Gastrocnemius medialis (tissue), 4 donors: Measurements from ENCODE around the gene HOXD8. TPM values are rescaled to one million over a fixed set of nuclear protein-coding genes. Genes with fewer than 3 reads are reported as not detected.
A peak's percentile ranks its signal among the peaks of the same experiment; 100 is the strongest.

Experiments used
- ATAC-seq, 2 donors: fragments of 150-250 bp; one replicate each; pipeline ENCODE4 v1.9.1; 2016
- DNase-seq, 2 donors: peaks; one replicate each; pipeline ENCODE4 v3.0.0-alpha.2; 2019
- H3K27ac ChIP-seq, 4 donors: fragments of 200-600 bp; sonication (generic); 1 replicate in 1 of 4; 2 replicates in 3 of 4; pipeline ENCODE4 v1.5.1; 2016 to 2018; ENCODE audit warnings: mild to moderate bottlenecking in 2 of 4, moderate library complexity in 1 of 4
- H3K27me3 ChIP-seq, 3 donors: fragments of 200-600 bp; sonication (generic) in 2 of 3; 1 replicate in 1 of 3; 2 replicates in 2 of 3; pipeline versions ENCODE4 v1.5.1 to v1.6.0; 2016 to 2019; ENCODE audit warnings: mild to moderate bottlenecking in 1 of 3, moderate library complexity in 1 of 3
- H3K36me3 ChIP-seq, 2 donors: fragments of 200-600 bp; sonication (generic) in 1 of 2; one replicate each; pipeline ENCODE4 v1.5.1; 2017 to 2018
- H3K4me1 ChIP-seq, 2 donors: fragments of 200-600 bp; sonication (generic) in 1 of 2; one replicate each; pipeline ENCODE4 v1.5.1; 2016 to 2017; ENCODE audit warnings: mild to moderate bottlenecking in 2 of 2
- H3K4me3 ChIP-seq, 4 donors: fragments of 200-600 bp; sonication (generic) in 3 of 4; 1 replicate in 1 of 4; 2 replicates in 3 of 4; pipeline ENCODE4 v1.5.1; 2016 to 2019; ENCODE audit warnings: mild to moderate bottlenecking in 2 of 4
- H3K9me3 ChIP-seq, 3 donors: fragments of 200-600 bp; sonication (generic) in 2 of 3; 1 replicate in 1 of 3; 2 replicates in 2 of 3; pipeline ENCODE4 v1.5.1; 2016 to 2019
- CTCF ChIP-seq, 5 experiments: fragments of 450-650 bp in 3 of 5; fragments of 200-600 bp in 2 of 5; sonication (generic) in 2 of 5; IDR thresholded peaks in 4 of 5; conservative IDR thresholded peaks in 1 of 5; 1 replicate in 4 of 5; 2 replicates in 1 of 5; pipeline ENCODE4 v1.5.1; 2016 to 2019; ENCODE audit warnings: antibody characterized with exemption in 5 of 5, mild to moderate bottlenecking in 3 of 5, moderate library complexity in 3 of 5
- POLR2A ChIP-seq, 2 donors: fragments of 450-650 bp; IDR thresholded peaks; one replicate each; pipeline ENCODE4 v1.6.1; 2017; ENCODE audit warnings: antibody characterized with exemption in 2 of 2, mild to moderate bottlenecking in 2 of 2, moderate library complexity in 2 of 2
- in situ Hi-C, 4 donors: fragments of 200-750 bp; cut with MboI; loops; one replicate each; pipeline versions ENCODE4 v1.15.0 to v1.8.0; 2017; ENCODE audit warnings: low sequenced_read_pairs in 4 of 4
- intact Hi-C: fragments of 100-400 bp; cut with DNase I; formaldehyde crosslinking; loops from one replicate; pipeline ENCODE4 v1.15.1; 2023; ENCODE audit warnings: low total_unique reads
- total RNA-seq, 4 donors: library from RNA; depleted of rRNA; stranded (reverse); fragments of >200 nt; gene quantifications; one replicate each; pipeline versions ENCODE4 v1.1.0 to v1.2.3, GENCODE V29; 2016

Gene HOXD8
- total RNA-seq, 4 donors from 2014 or later: 4.0 to 12.0 (median 7.2) TPM

GRCh38 chr2:176110415-176111308 lies 18.8 kb upstream of the HOXD8 start:
- no peak overlapping the region for H3K4me3 ChIP-seq
- H3K9me3 ChIP-seq: no peaks in the 10 kb centered on the region
- no peak for TF ChIP-seq POLR2A (IDR thresholded peaks at IDR 0.05)
- TF ChIP-seq CTCF (IDR thresholded peaks at IDR 0.05 in 4 of 5, conservative IDR thresholded peaks at IDR 0.05 in 1 of 5): no peak
- H3K27ac ChIP-seq: no peak overlapping the region
- peaks cover 93 to 96% (median 96%) of the 10 kb centered on the region in 3 donors for H3K27me3 ChIP-seq
- peaks cover 6 to 10% of the 10 kb centered on the region in 2 donors for H3K4me1 ChIP-seq
- H3K36me3 ChIP-seq: no peaks in the 10 kb centered on the region
- in situ Hi-C loops: loop anchor here in 2 of 4 donors (25.0 kb wide), 1 partner anchor 702 kb away; no protein-coding TSS in a partner anchor
- DNase-seq (no peak), ATAC-seq (no peak)
- intact Hi-C loops: loop anchor here (5.0 kb wide), 1 partner anchor 33 kb away; no protein-coding TSS in a partner anchor

GRCh38 chr2:176111309-176111663 lies 18.2 kb upstream of the HOXD8 start:
- Histone ChIP-seq H3K4me3 (no peak overlapping the region), H3K9me3 (no peaks in the 10 kb centered on the region), H3K27ac (no peak overlapping the region), H3K36me3 (no peaks in the 10 kb centered on the region), H3K4me1 (peaks cover 4 to 15% of the 10 kb centered on the region in 2 donors), H3K27me3 (peaks cover 93 to 96% (median 96%) of the 10 kb centered on the region in 3 donors)
- in situ Hi-C loops: loop anchor here in 2 of 4 donors (25.0 kb wide), 1 partner anchor 701 kb away; no protein-coding TSS in a partner anchor
- no peak for ATAC-seq
- TF ChIP-seq POLR2A (IDR thresholded peaks at IDR 0.05) (no peak), CTCF (IDR thresholded peaks at IDR 0.05 in 4 of 5, conservative IDR thresholded peaks at IDR 0.05 in 1 of 5) (peak in 3 of 5 experiments; percentile 46 to 66 (median 58))
- intact Hi-C loops: loop anchor here (5.0 kb wide), 1 partner anchor 34 kb away; no protein-coding TSS in a partner anchor
- no peak for DNase-seq

- ATAC-seq: no peak
- no peak overlapping the region for H3K4me3 ChIP-seq
- no peak overlapping the region for H3K27ac ChIP-seq
- DNase-seq: no peak
- H3K27me3 ChIP-seq: peaks cover 92 to 96% (median 96%) of the 10 kb centered on the region in 3 donors
- peaks cover 0 to 14% of the 10 kb centered on the region in 2 donors for H3K4me1 ChIP-seq
- no peaks in the 10 kb centered on the region for H3K9me3 ChIP-seq
- intact Hi-C loops: loop anchor here (5.0 kb wide), 1 partner anchor 35 kb away; no protein-coding TSS in a partner anchor
- TF ChIP-seq POLR2A (IDR thresholded peaks at IDR 0.05) (no peak), CTCF (IDR thresholded peaks at IDR 0.05 in 4 of 5, conservative IDR thresholded peaks at IDR 0.05 in 1 of 5) (no peak)
- in situ Hi-C loops: loop anchor here in 2 of 4 donors (25.0 kb wide), 1 partner anchor 700 kb away; no protein-coding TSS in a partner anchor
- H3K36me3 ChIP-seq: no peaks in the 10 kb centered on the region
Measured at GRCh38 chr2:176111846-176112374, 17.6 kb upstream of the HOXD8 start.

- no peak for DNase-seq
- Histone ChIP-seq H3K27ac (no peak overlapping the region), H3K9me3 (no peaks in the 10 kb centered on the region), H3K4me1 (peaks cover 0 to 13% of the 10 kb centered on the region in 2 donors), H3K4me3 (no peak overlapping the region), H3K36me3 (no peaks in the 10 kb centered on the region), H3K27me3 (peaks cover 95 to 99% (median 99%) of the 10 kb centered on the region in 3 donors)
- intact Hi-C loops (loop anchor here (5.0 kb wide), 1 partner anchor 35 kb away; no protein-coding TSS in a partner anchor), in situ Hi-C loops (loop anchor here in 2 of 4 donors (25.0 kb wide), 1 partner anchor 700 kb away; no protein-coding TSS in a partner anchor)
- no peak for ATAC-seq
- TF ChIP-seq CTCF (IDR thresholded peaks at IDR 0.05 in 4 of 5, conservative IDR thresholded peaks at IDR 0.05 in 1 of 5): no peak
- no peak for TF ChIP-seq POLR2A (IDR thresholded peaks at IDR 0.05)
Measured at GRCh38 chr2:176112375-176113302, 16.9 kb upstream of the HOXD8 start.
